A549 (cell line): ENCODE data around the gene TNRC18. TPM values are rescaled to one million over a fixed set of nuclear protein-coding genes. Genes with fewer than 3 reads are reported as not detected.

Experiments used
- ATAC-seq, 2 experiments: fragments of 200-7000 bp in 1 of 2; fragments of >200 bp in 1 of 2; cut with Nextera tagmentation in 1 of 2; cut with Tn5 transposase in 1 of 2; 3 replicates each; pipeline versions ENCODE4 v1.8.0 to v1.9.1; 2018 to 2020; ENCODE audit warnings: mild to moderate bottlenecking in 1 of 2, moderate library complexity in 1 of 2
- CTCF ChIA-PET: fragments of 300-600 bp; sonication (Branson Sonifier 250); formaldehyde crosslinking; extraction: SDS; loops from one replicate; lab custom pipeline; 2021; ENCODE audit warnings: antibody characterized with exemption, inconsistent platforms; lab: Yijun Ruan, JAX
- POLR2A ChIA-PET: fragments of 350-600 bp; formaldehyde crosslinking; extraction: SDS; loops from one replicate; lab custom pipeline; 2021; ENCODE audit warnings: antibody characterized with exemption, inconsistent platforms; lab: Yijun Ruan, JAX
- DNase-seq, 2 experiments: peaks; one replicate each; pipeline versions ENCODE4 v3.0.0 to v3.0.0-alpha.2; 2011 to 2016; ENCODE audit warnings: low read depth in 1 of 2, low spot score in 1 of 2
- FAIRE-seq: peaks from 2 replicates; lab custom pipeline; 2011; peaks lifted over from hg19 to GRCh38; lab: Jason Lieb, UNC
- H3K27ac ChIP-seq, 2 experiments: fragments of >200 bp; sonication (Bioruptor Twin); formaldehyde crosslinking; 3 replicates each; pipeline ENCODE4 v1.5.1; 2016 to 2017
- H3K4me1 ChIP-seq: fragments of >200 bp; sonication (Bioruptor Twin); formaldehyde crosslinking; 3 replicates; pipeline ENCODE4 v1.6.1; 2016
- H3K4me2 ChIP-seq: fragments of >200 bp; sonication (Bioruptor Twin); formaldehyde crosslinking; 3 replicates; pipeline ENCODE4 v1.6.1; 2016
- H3K4me3 ChIP-seq: fragments of >200 bp; sonication (Bioruptor Twin); formaldehyde crosslinking; 3 replicates; pipeline ENCODE4 v1.5.1; 2016
- H3K9me3 ChIP-seq: fragments of >200 bp; sonication (Bioruptor Twin); formaldehyde crosslinking; 3 replicates; pipeline ENCODE4 v1.6.1; 2016
- ATOH8 ChIP-seq: fragments of 250-450 bp; sonication (Bioruptor Pico); IDR thresholded peaks from 2 replicates; pipeline ENCODE4 v1.5.0; 2020; ENCODE audit warnings: low read depth, mild to moderate bottlenecking, moderate library complexity
- CBX2 ChIP-seq: fragments of 200-600 bp; sonication (generic); IDR thresholded peaks from 2 replicates; pipeline ENCODE4 v1.6.1; 2016; ENCODE audit warnings: low read depth, mild to moderate bottlenecking, borderline replicate concordance
- CTCF ChIP-seq: fragments of >200 bp; sonication (Bioruptor Twin); formaldehyde crosslinking; IDR thresholded peaks from 3 replicates; pipeline ENCODE4 v1.5.1; 2016
- E2F6 ChIP-seq: IDR thresholded peaks from 2 replicates; pipeline ENCODE4 v1.6.1; 2012; ENCODE audit warnings: low read depth, borderline replicate concordance
- EHMT2 ChIP-seq: fragments of 200-600 bp; sonication (generic); IDR thresholded peaks from 2 replicates; pipeline ENCODE4 v1.6.1; 2016; ENCODE audit warnings: antibody characterized with exemption, low read depth, mild to moderate bottlenecking, moderate library complexity
- ELK1 ChIP-seq: fragments of 150-350 bp; IDR thresholded peaks from 2 replicates; pipeline ENCODE4 v1.6.1; 2014; ENCODE audit warnings: low read depth, mild to moderate bottlenecking, low read length
- EP300 ChIP-seq, 2 experiments: fragments of >200 bp; sonication (Bioruptor Twin); formaldehyde crosslinking; IDR thresholded peaks; 2 replicates in 1 of 2; 3 replicates in 1 of 2; pipeline ENCODE4 v1.6.1; 2016 to 2017
- HDAC2 ChIP-seq: fragments of 200-600 bp; sonication (generic); IDR thresholded peaks from 2 replicates; pipeline ENCODE4 v1.6.1; 2016
- KDM5A ChIP-seq: fragments of 200-600 bp; sonication (generic); IDR thresholded peaks from 2 replicates; pipeline ENCODE4 v1.6.1; 2016; ENCODE audit warnings: antibody characterized with exemption, mild to moderate bottlenecking
- NPAS2 ChIP-seq: fragments of 250-450 bp; sonication (Bioruptor Pico); IDR thresholded peaks from 2 replicates; pipeline ENCODE4 v1.8.0; 2022; ENCODE audit warnings: mild to moderate bottlenecking, moderate library complexity, borderline replicate concordance
- NR3C1 ChIP-seq: fragments of >200 bp; sonication (Bioruptor Twin); formaldehyde crosslinking; IDR thresholded peaks from 3 replicates; pipeline ENCODE4 v1.6.1; 2017
- POLR2A ChIP-seq: IDR thresholded peaks from 2 replicates; pipeline ENCODE4 v1.6.1; 2012; ENCODE audit warnings: mild to moderate bottlenecking, low read length
- RARB ChIP-seq: fragments of 250-450 bp; sonication (Bioruptor Pico); IDR thresholded peaks from 2 replicates; pipeline ENCODE4 v1.8.0; 2021; ENCODE audit warnings: mild to moderate bottlenecking, moderate library complexity
- RCOR1 ChIP-seq: fragments of 150-350 bp; IDR thresholded peaks from 2 replicates; pipeline ENCODE4 v1.6.1; 2014; ENCODE audit warnings: antibody characterized with exemption, low read length, low read depth
- REST ChIP-seq: fragments of 200-600 bp; sonication (generic); IDR thresholded peaks from 2 replicates; pipeline ENCODE4 v1.6.1; 2016; ENCODE audit warnings: antibody characterized with exemption, mild to moderate bottlenecking, moderate library complexity
- RFX5 ChIP-seq: fragments of 450-650 bp; IDR thresholded peaks from 2 replicates; pipeline ENCODE4 v1.7.1; 2014; ENCODE audit warnings: antibody characterized with exemption, mild to moderate bottlenecking, moderate library complexity
- RNF2 ChIP-seq: fragments of 200-600 bp; sonication (generic); IDR thresholded peaks from 2 replicates; pipeline ENCODE4 v1.6.1; 2016; ENCODE audit warnings: low read depth, mild to moderate bottlenecking, antibody characterized with exemption, moderate library complexity, borderline replicate concordance
- SREBF2 ChIP-seq: fragments of 450-650 bp; IDR thresholded peaks from 2 replicates; pipeline ENCODE4 v1.6.1; 2014; ENCODE audit warnings: mild to moderate bottlenecking, moderate library complexity
- TFCP2L1 ChIP-seq: fragments of 250-450 bp; sonication (Bioruptor Pico); IDR thresholded peaks from 2 replicates; pipeline ENCODE4 v1.5.0; 2021; ENCODE audit warnings: mild to moderate bottlenecking
- TP53 ChIP-seq: fragments of 250-450 bp; sonication (Bioruptor Pico); IDR thresholded peaks from 2 replicates; pipeline ENCODE4 v1.5.0; 2021; ENCODE audit warnings: mild to moderate bottlenecking, moderate library complexity
- ZC3H11A ChIP-seq: fragments of 450-650 bp; IDR thresholded peaks from 2 replicates; pipeline ENCODE4 v1.6.1; 2014; ENCODE audit warnings: antibody characterized with exemption, mild to moderate bottlenecking
- ZFP36 ChIP-seq: fragments of 450-650 bp; IDR thresholded peaks from 2 replicates; pipeline ENCODE4 v1.6.1; 2014; ENCODE audit warnings: borderline replicate concordance; ENCODE audit not compliant: partially characterized antibody
- ZSCAN20 ChIP-seq: fragments of 250-450 bp; sonication (Bioruptor Pico); IDR thresholded peaks from 2 replicates; pipeline ENCODE4 v1.8.0; 2022; ENCODE audit warnings: mild to moderate bottlenecking, moderate library complexity
- WGBS: methylation state at CpG from one replicate; pipeline ENCODE4 v1.1.6; 2017; ENCODE audit errors: missing lambda C conversion rate; 5-methylcytosine and 5-hydroxymethylcytosine counted together
- polyA plus RNA-seq, 4 experiments: library from polyadenylated mRNA; depleted of rRNA in 3 of 4; stranded (reverse); fragments of >200 nt; fragmentation: RNase III in 1 of 4; extraction: RNeasy Plus Mini Kit Qiagen cat#74134 plus additional on column Dnase treatment in 1 of 4; gene quantifications; 2 replicates in 3 of 4; 3 replicates in 1 of 4; pipeline ENCODE4 v1.2.3, GENCODE V29; 2011 to 2017

TNRC18 gene
- polyA plus RNA-seq, 2 of the 4 experiments (the other 2 are of a cell fraction), result 15.5 to 39.9 TPM

GRCh38 chr7:5466551-5466950 lies 42.9 kb upstream of the TNRC18 start:
- no peak for DNase-seq
- ChIA-PET CTCF (interaction anchor here (3.2 kb wide), 1 partner anchor 16 kb away, joined by 15 read pairs; no protein-coding TSS in a partner anchor), POLR2A (no interaction called here)
- ATAC-seq, result no peak
- H3K4me1 ChIP-seq, result no peaks in the 10 kb centered on the region
- H3K4me3 ChIP-seq, result no peak overlapping the region
- H3K9me3 ChIP-seq, result no peaks in the 10 kb centered on the region
- no peak overlapping the region for H3K4me2 ChIP-seq
- WGBS, result 86% methylated on average over 14 of the region's 14 CpGs
- TF ChIP-seq EHMT2, result no peak
- no peak for TF ChIP-seq CTCF
- TF ChIP-seq ZFP36, result no peak
- no peak for TF ChIP-seq REST
- no peak for TF ChIP-seq TP53
- TF ChIP-seq RNF2, result no peak
- no peak for TF ChIP-seq E2F6
- no peak for TF ChIP-seq RFX5
- TF ChIP-seq ATOH8 (CRISPR knock-in tag), result no peak
- no peak for TF ChIP-seq ZC3H11A
- no peak for TF ChIP-seq SREBF2
- TF ChIP-seq HDAC2, result no peak
- TF ChIP-seq EP300 (IDR thresholded peaks at IDR 0.05), result no peak
- no peak for TF ChIP-seq ZSCAN20 (CRISPR knock-in tag)
- no peak for TF ChIP-seq CBX2
- no peak for TF ChIP-seq RCOR1
- TF ChIP-seq NPAS2 (CRISPR knock-in tag), result no peak
- no peak overlapping the region for H3K27ac ChIP-seq
- no peak for FAIRE-seq

GRCh38 chr7:5463031-5463430 lies 39.4 kb upstream of the TNRC18 start:
- FAIRE-seq (no peak), ATAC-seq (no peak), DNase-seq (no peak)
- peak overlapping the region in 1 of 2 experiments; percentile 11; a peak in 1 of 6 replicates for H3K27ac ChIP-seq
- POLR2A ChIA-PET, result no interaction called here
- H3K9me3 ChIP-seq, result no peaks in the 10 kb centered on the region
- CTCF ChIA-PET, result interaction anchor here (2.1 kb wide), 1 partner anchor 12 kb away, joined by 13 read pairs; no protein-coding TSS in a partner anchor
- no peaks in the 10 kb centered on the region for H3K4me1 ChIP-seq
- no peak overlapping the region for H3K4me3 ChIP-seq
- H3K4me2 ChIP-seq, result no peak overlapping the region
- TF ChIP-seq KDM5A (no peak), ELK1 (no peak), RCOR1 (no peak), RARB (CRISPR knock-in tag) (no peak), NPAS2 (CRISPR knock-in tag) (no peak), TFCP2L1 (no peak), POLR2A (no peak), SREBF2 (no peak), NR3C1 (no peak)
- TF ChIP-seq, all 56 proteins: peak for 0
- WGBS, result 89% methylated on average over 3 of the region's 3 CpGs
